ENCODE data around the gene SGMS2.

Gene SGMS2

GRCh38 chr4:107793996-107794395, 30.7 kb upstream of the SGMS2 start:
- DNase-seq (ENCODE audit: low read depth), result no peak
- H3K4me3 ChIP-seq (ENCODE audit: control insufficient read depth, low read depth, low read length), result no peak overlapping the region
- no peak for TF ChIP-seq CTCF (IDR thresholded peaks at IDR 0.05; ENCODE audit: control insufficient read depth, insufficient read depth, low read depth, low read length, missing control alignments)

- no peak for TF ChIP-seq CTCF (IDR thresholded peaks at IDR 0.05; ENCODE audit: control insufficient read depth, insufficient read depth, low read depth, low read length, missing control alignments)
- H3K4me3 ChIP-seq (ENCODE audit: control insufficient read depth, low read depth, low read length), result no peak overlapping the region
- DNase-seq (ENCODE audit: low read depth), result no peak
Measured at GRCh38 chr4:107799669-107800450, 24.9 kb upstream of the SGMS2 start.

- H3K4me3 ChIP-seq (ENCODE audit: control insufficient read depth, low read depth, low read length), result no peak overlapping the region
- DNase-seq (ENCODE audit: low read depth), result no peak
- TF ChIP-seq CTCF (IDR thresholded peaks at IDR 0.05; ENCODE audit: control insufficient read depth, insufficient read depth, low read depth, low read length, missing control alignments), result no peak
Measured at GRCh38 chr4:107800706-107801105, 24.0 kb upstream of the SGMS2 start.

GRCh38 chr4:107801766-107802211, 22.9 kb upstream of the SGMS2 start:
- DNase-seq (ENCODE audit: low read depth), result peak; percentile 60
- no peak for TF ChIP-seq CTCF (IDR thresholded peaks at IDR 0.05; ENCODE audit: control insufficient read depth, insufficient read depth, low read depth, low read length, missing control alignments)
- H3K4me3 ChIP-seq (ENCODE audit: control insufficient read depth, low read depth, low read length), result no peak overlapping the region

- no peak for TF ChIP-seq CTCF (IDR thresholded peaks at IDR 0.05; ENCODE audit: control insufficient read depth, insufficient read depth, low read depth, low read length, missing control alignments)
- no peak for DNase-seq (ENCODE audit: low read depth)
- H3K4me3 ChIP-seq (ENCODE audit: control insufficient read depth, low read depth, low read length), result no peak overlapping the region
Measured at GRCh38 chr4:107804956-107805355, 19.8 kb upstream of the SGMS2 start.

GRCh38 chr4:107806196-107806595, 18.5 kb upstream of the SGMS2 start:
- TF ChIP-seq CTCF (IDR thresholded peaks at IDR 0.05; ENCODE audit: control insufficient read depth, insufficient read depth, low read depth, low read length, missing control alignments), result no peak
- H3K4me3 ChIP-seq (ENCODE audit: control insufficient read depth, low read depth, low read length), result no peak overlapping the region
- DNase-seq (ENCODE audit: low read depth), result no peak
